ENCODE data around the gene FRMPD2.

The FRMPD2 gene

DNA sequence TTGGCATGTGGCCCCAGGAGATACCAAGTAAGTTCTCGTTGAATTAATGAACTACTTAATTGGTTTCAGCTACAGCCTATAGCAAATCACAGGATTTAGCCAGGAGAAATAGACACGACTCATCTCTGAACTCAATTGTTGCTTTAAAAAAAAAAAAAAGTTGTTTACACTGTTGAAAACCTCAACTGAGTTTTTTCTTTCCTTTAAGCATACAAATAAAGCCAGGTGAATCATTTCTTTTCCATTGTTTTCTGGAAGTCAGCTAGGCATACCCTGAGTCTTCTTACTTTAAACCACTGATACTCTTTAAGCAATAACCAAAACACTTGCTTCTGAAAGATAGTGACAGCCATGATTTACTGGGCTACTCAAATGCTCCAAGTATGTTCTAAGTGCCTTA is 755 bp downstream of the FRMPD2 start:
- H3K27me3 ChIP-seq (ENCODE audit: control insufficient read depth in 1 of 2, insufficient read depth in 2 of 2, low read length in 2 of 2), result no peaks in the 10 kb centered on the region
- no peaks in the 10 kb centered on the region for H3K36me3 ChIP-seq (ENCODE audit: control insufficient read depth in 2 of 2, insufficient read depth in 2 of 2, low read length in 2 of 2)
- H3K27ac ChIP-seq (ENCODE audit: low read length), result no peak overlapping the region
- H3K9me3 ChIP-seq (ENCODE audit: control insufficient read depth in 2 of 2, low read length in 2 of 2), result no peaks in the 10 kb centered on the region
- no peak overlapping the region for H3K9ac ChIP-seq (ENCODE audit: low read length in 2 of 2)
- H3K4me3 ChIP-seq (ENCODE audit: low read length in 2 of 2), result no peak overlapping the region
- no peaks in the 10 kb centered on the region for H3K4me1 ChIP-seq (ENCODE audit: control insufficient read depth, insufficient read depth, low read length)

GRCh38 chr10:48272682-48273081 is 1.8 kb downstream of the FRMPD2 start:
- H3K9ac ChIP-seq (ENCODE audit: low read length in 2 of 2), result no peak overlapping the region
- no peaks in the 10 kb centered on the region for H3K27me3 ChIP-seq (ENCODE audit: control insufficient read depth in 1 of 2, insufficient read depth in 2 of 2, low read length in 2 of 2)
- no peaks in the 10 kb centered on the region for H3K9me3 ChIP-seq (ENCODE audit: control insufficient read depth in 2 of 2, low read length in 2 of 2)
- H3K36me3 ChIP-seq (ENCODE audit: control insufficient read depth in 2 of 2, insufficient read depth in 2 of 2, low read length in 2 of 2), result no peaks in the 10 kb centered on the region
- no peak overlapping the region for H3K27ac ChIP-seq (ENCODE audit: low read length)
- H3K4me1 ChIP-seq (ENCODE audit: control insufficient read depth, insufficient read depth, low read length), result no peaks in the 10 kb centered on the region
- no peak overlapping the region for H3K4me3 ChIP-seq (ENCODE audit: low read length in 2 of 2)

GRCh38 chr10:48271047-48271730 is 3.3 kb downstream of the FRMPD2 start:
- H3K27ac ChIP-seq (ENCODE audit: low read length), result no peak overlapping the region
- H3K4me3 ChIP-seq (ENCODE audit: low read length in 2 of 2), result no peak overlapping the region
- no peaks in the 10 kb centered on the region for H3K36me3 ChIP-seq (ENCODE audit: control insufficient read depth in 2 of 2, insufficient read depth in 2 of 2, low read length in 2 of 2)
- H3K9me3 ChIP-seq (ENCODE audit: control insufficient read depth in 2 of 2, low read length in 2 of 2), result no peaks in the 10 kb centered on the region
- no peaks in the 10 kb centered on the region for H3K27me3 ChIP-seq (ENCODE audit: control insufficient read depth in 1 of 2, insufficient read depth in 2 of 2, low read length in 2 of 2)
- H3K9ac ChIP-seq (ENCODE audit: low read length in 2 of 2), result no peak overlapping the region
- H3K4me1 ChIP-seq (ENCODE audit: control insufficient read depth, insufficient read depth, low read length), result no peaks in the 10 kb centered on the region

DNA sequence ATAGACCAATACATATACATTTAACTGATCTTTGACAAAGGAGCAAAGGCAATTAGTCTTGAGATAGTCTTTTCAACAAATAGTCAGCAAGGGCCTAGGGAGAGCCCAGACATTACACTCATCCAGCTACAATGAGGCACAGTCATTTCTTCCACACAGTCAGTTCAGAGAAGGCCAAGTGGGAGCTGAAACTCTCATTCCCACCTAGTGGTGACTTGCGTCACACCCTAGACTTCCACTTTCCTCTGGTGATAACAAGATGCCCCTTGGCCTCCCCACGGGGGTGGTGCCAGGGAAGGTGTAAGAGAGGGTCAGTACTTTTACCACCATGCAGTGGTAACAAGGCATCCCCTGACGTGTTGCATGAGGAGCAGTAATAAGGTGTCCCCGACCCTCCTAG is 8.0 kb downstream of the FRMPD2 start:
- H3K27me3 ChIP-seq (ENCODE audit: control insufficient read depth in 1 of 2, insufficient read depth in 2 of 2, low read length in 2 of 2), result no peaks in the 10 kb centered on the region
- no peak overlapping the region for H3K4me3 ChIP-seq (ENCODE audit: low read length in 2 of 2)
- H3K27ac ChIP-seq (ENCODE audit: low read length), result no peak overlapping the region
- no peaks in the 10 kb centered on the region for H3K4me1 ChIP-seq (ENCODE audit: control insufficient read depth, insufficient read depth, low read length)
- H3K9me3 ChIP-seq (ENCODE audit: control insufficient read depth in 2 of 2, low read length in 2 of 2), result no peaks in the 10 kb centered on the region
- no peak overlapping the region for H3K9ac ChIP-seq (ENCODE audit: low read length in 2 of 2)
- H3K36me3 ChIP-seq (ENCODE audit: control insufficient read depth in 2 of 2, insufficient read depth in 2 of 2, low read length in 2 of 2), result no peaks in the 10 kb centered on the region

DNA sequence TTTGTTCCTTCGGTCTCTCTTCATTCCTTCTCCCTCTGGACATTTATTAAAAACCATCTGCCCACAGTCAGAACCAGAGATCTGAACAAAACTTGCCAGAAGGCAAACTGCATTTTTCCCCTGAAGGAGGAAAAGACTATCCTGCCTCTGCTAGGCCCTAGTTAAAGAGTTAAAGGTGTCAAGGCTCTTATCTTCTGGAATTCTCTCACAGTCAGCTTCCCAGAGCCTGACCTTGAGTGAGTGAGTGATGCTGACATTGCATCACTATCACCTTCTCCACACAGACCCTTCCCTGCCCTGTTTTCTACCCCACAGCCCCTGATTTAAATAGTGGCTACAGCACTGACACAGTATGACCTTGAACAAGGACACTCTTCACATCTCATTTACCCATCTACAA is 16.4 kb downstream of the FRMPD2 start:
- no peaks in the 10 kb centered on the region for H3K27me3 ChIP-seq (ENCODE audit: control insufficient read depth in 1 of 2, insufficient read depth in 2 of 2, low read length in 2 of 2)
- no peaks in the 10 kb centered on the region for H3K36me3 ChIP-seq (ENCODE audit: control insufficient read depth in 2 of 2, insufficient read depth in 2 of 2, low read length in 2 of 2)
- no peaks in the 10 kb centered on the region for H3K4me1 ChIP-seq (ENCODE audit: control insufficient read depth, insufficient read depth, low read length)
- H3K4me3 ChIP-seq (ENCODE audit: low read length in 2 of 2), result no peak overlapping the region
- H3K27ac ChIP-seq (ENCODE audit: low read length), result no peak overlapping the region
- no peaks in the 10 kb centered on the region for H3K9me3 ChIP-seq (ENCODE audit: control insufficient read depth in 2 of 2, low read length in 2 of 2)
- H3K9ac ChIP-seq (ENCODE audit: low read length in 2 of 2), result no peak overlapping the region

DNA sequence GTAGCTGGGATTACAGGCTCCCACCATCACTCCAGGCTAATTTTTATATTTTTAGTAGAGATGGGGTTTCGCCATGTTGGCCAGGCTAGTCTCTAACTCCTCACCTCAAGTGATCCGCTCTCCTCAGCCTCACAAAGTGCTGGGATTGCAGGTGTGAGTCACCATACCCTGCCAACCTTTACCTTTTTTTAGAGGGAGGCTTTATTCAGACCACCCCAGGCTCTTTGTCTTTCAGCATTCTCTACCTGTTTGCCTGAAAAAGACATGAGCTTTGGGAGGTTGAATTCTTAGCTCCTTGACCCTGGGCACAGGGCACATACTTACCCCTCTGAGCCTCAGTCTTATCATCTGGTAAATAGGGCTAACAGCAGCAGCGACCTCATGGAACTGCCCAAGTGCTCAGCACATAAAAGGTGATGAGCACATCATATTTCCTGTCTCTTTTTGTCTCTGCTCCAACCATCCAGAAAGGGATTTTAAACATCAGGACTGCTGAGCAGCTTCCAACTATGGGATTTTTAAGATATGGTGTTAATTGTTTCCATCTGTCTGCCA is 17.0 kb downstream of the FRMPD2 start:
- H3K4me1 ChIP-seq (ENCODE audit: control insufficient read depth, insufficient read depth, low read length), result no peaks in the 10 kb centered on the region
- no peaks in the 10 kb centered on the region for H3K9me3 ChIP-seq (ENCODE audit: control insufficient read depth in 2 of 2, low read length in 2 of 2)
- H3K27me3 ChIP-seq (ENCODE audit: control insufficient read depth in 1 of 2, insufficient read depth in 2 of 2, low read length in 2 of 2), result no peaks in the 10 kb centered on the region
- no peak overlapping the region for H3K9ac ChIP-seq (ENCODE audit: low read length in 2 of 2)
- H3K36me3 ChIP-seq (ENCODE audit: control insufficient read depth in 2 of 2, insufficient read depth in 2 of 2, low read length in 2 of 2), result no peaks in the 10 kb centered on the region
- H3K4me3 ChIP-seq (ENCODE audit: low read length in 2 of 2), result no peak overlapping the region
- H3K27ac ChIP-seq (ENCODE audit: low read length), result no peak overlapping the region

- Histone ChIP-seq H3K9ac (ENCODE audit: low read length in 2 of 2) (no peak overlapping the region), H3K9me3 (ENCODE audit: control insufficient read depth in 2 of 2, low read length in 2 of 2) (no peaks in the 10 kb centered on the region), H3K4me3 (ENCODE audit: low read length in 2 of 2) (no peak overlapping the region), H3K36me3 (ENCODE audit: control insufficient read depth in 2 of 2, insufficient read depth in 2 of 2, low read length in 2 of 2) (no peaks in the 10 kb centered on the region), H3K27ac (ENCODE audit: low read length) (no peak overlapping the region), H3K4me1 (ENCODE audit: control insufficient read depth, insufficient read depth, low read length) (no peaks in the 10 kb centered on the region), H3K27me3 (ENCODE audit: control insufficient read depth in 1 of 2, insufficient read depth in 2 of 2, low read length in 2 of 2) (no peaks in the 10 kb centered on the region)
Measured at GRCh38 chr10:48255722-48256121, 18.8 kb downstream of the FRMPD2 start.

DNA sequence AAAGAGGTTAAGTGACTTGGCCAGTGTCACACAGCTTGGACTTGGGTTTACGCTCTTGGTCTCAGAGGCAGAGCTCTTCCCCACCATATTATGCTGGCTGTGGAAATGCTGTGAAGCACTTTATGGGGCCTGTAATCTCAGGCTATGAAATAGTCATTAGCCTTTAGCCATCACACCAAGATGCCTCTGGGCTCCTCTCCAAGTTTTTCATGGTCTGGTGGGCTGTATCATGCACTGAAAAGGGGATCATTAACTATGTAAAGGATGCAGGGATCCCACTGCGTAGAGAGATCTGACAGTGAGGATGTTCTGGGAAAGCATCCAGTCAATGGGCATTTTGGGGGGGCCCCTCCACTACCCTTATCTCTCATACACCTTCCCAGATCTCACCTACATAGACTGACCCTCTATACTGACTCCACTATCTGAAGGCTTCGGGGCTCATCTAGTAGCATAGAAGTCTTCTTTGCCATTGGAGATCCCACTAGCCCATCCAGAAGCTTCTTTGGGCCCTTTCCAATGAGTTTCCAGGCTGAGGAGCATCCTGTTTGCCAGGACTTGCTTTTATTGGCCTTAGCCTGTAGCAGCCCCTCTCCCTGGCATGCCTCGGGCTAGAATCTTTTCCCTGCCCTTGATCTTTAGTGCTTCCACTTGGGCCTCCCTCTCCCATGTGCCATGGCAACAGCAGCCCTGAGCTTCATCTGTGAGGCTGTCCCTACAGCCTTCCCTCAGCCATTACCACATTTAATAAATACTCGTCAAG is 19.6 kb downstream of the FRMPD2 start:
- H3K9me3 ChIP-seq (ENCODE audit: control insufficient read depth in 2 of 2, low read length in 2 of 2), result no peaks in the 10 kb centered on the region
- no peak overlapping the region for H3K27ac ChIP-seq (ENCODE audit: low read length)
- no peaks in the 10 kb centered on the region for H3K36me3 ChIP-seq (ENCODE audit: control insufficient read depth in 2 of 2, insufficient read depth in 2 of 2, low read length in 2 of 2)

GRCh38 chr10:48253970-48254657 is 20.4 kb downstream of the FRMPD2 start:
- no peaks in the 10 kb centered on the region for H3K36me3 ChIP-seq (ENCODE audit: control insufficient read depth in 2 of 2, insufficient read depth in 2 of 2, low read length in 2 of 2)
- H3K4me1 ChIP-seq (ENCODE audit: control insufficient read depth, insufficient read depth, low read length), result no peaks in the 10 kb centered on the region
- no peaks in the 10 kb centered on the region for H3K27me3 ChIP-seq (ENCODE audit: control insufficient read depth in 1 of 2, insufficient read depth in 2 of 2, low read length in 2 of 2)
- H3K9ac ChIP-seq (ENCODE audit: low read length in 2 of 2), result no peak overlapping the region
- H3K27ac ChIP-seq (ENCODE audit: low read length), result no peak overlapping the region
- no peak overlapping the region for H3K4me3 ChIP-seq (ENCODE audit: low read length in 2 of 2)
- no peaks in the 10 kb centered on the region for H3K9me3 ChIP-seq (ENCODE audit: control insufficient read depth in 2 of 2, low read length in 2 of 2)

More for the DNA sequence above, 19.6 kb downstream of the FRMPD2 start:
- Histone ChIP-seq H3K9ac (ENCODE audit: low read length in 2 of 2) (no peak overlapping the region), H3K4me3 (ENCODE audit: low read length in 2 of 2) (no peak overlapping the region), H3K4me1 (ENCODE audit: control insufficient read depth, insufficient read depth, low read length) (no peaks in the 10 kb centered on the region), H3K27me3 (ENCODE audit: control insufficient read depth in 1 of 2, insufficient read depth in 2 of 2, low read length in 2 of 2) (no peaks in the 10 kb centered on the region)

GRCh38 chr10:48252354-48252650 is 22.2 kb downstream of the FRMPD2 start:
- Histone ChIP-seq H3K9me3 (ENCODE audit: control insufficient read depth in 2 of 2, low read length in 2 of 2) (no peaks in the 10 kb centered on the region), H3K36me3 (ENCODE audit: control insufficient read depth in 2 of 2, insufficient read depth in 2 of 2, low read length in 2 of 2) (no peaks in the 10 kb centered on the region), H3K9ac (ENCODE audit: low read length in 2 of 2) (no peak overlapping the region), H3K4me1 (ENCODE audit: control insufficient read depth, insufficient read depth, low read length) (no peaks in the 10 kb centered on the region), H3K27ac (ENCODE audit: low read length) (no peak overlapping the region), H3K4me3 (ENCODE audit: low read length in 2 of 2) (no peak overlapping the region), H3K27me3 (ENCODE audit: control insufficient read depth in 1 of 2, insufficient read depth in 2 of 2, low read length in 2 of 2) (no peaks in the 10 kb centered on the region)

Data from stomach smooth muscle (tissue), 2 donors.